HG03571 (cell line): ENCODE results near the gene RTN4.
"Not testable (repeated sequence)": the region's sequence is repeated elsewhere in the genome, so short reads cannot be mapped to it uniquely, and the experiment has no call there.

Experiments
- ATAC-seq: cut with Tn5 transposase; IDR thresholded peaks from one replicate; pipeline ENCODE4 v1.9.1; 2021; ENCODE audit not compliant: unreplicated experiment

Gene RTN4

GRCh38 chr2:55011831-55012671 lies 38.2 kb downstream of the RTN4 start:
- ATAC-seq: no peak

- no peak for ATAC-seq
Measured at GRCh38 chr2:55010915-55011314, 39.3 kb downstream of the RTN4 start.

GRCh38 chr2:55010149-55010591 lies 40.1 kb downstream of the RTN4 start:
- peak; percentile 81 for ATAC-seq

- peak; percentile 5 for ATAC-seq
Measured at GRCh38 chr2:55009277-55010060, 40.8 kb downstream of the RTN4 start.

GRCh38 chr2:55006306-55006705 lies 43.9 kb downstream of the RTN4 start:
- ATAC-seq: no peak

DNA sequence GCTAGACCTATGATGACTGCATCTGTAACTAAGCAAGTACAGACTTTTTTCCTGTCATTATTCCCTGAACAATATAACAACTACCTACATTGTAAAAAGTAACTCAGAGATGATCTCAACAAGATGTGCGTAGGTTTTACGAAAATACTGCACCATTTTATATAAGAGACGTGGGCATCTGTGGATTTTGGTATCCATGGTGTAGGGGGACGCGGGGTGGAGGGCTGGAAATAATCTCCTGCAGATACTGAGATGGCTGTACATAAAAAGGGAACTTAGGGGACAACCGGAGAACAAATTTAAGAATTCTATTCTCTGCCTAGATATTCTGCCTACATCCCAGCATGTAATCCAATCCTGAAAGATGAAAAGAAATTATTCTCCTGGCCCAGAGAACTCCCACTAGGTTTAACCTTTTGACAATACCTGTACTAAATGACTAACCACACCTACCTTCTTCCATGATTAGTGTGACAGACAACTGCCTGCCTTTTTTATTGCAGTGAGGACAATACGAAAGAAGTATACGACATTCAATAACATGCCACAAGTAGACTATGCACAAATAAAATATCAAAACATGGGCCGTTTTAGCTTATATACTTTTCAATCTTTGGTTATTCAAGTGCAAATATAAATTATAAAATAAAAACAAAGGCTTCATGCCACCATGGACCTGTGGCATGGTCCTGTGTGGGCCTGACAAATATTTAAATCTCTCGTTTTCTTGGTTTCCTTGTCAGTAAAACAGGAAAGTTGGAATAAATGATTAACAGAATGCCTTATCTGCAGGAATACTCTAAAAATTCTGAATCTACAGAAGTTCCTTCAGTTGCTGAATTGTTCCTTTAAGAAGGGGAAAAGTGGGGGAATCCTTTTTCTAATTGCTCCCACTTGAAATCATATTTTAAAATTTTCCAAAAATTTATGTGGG lies 46.3 kb downstream of the RTN4 start:
- ATAC-seq: no peak

DNA sequence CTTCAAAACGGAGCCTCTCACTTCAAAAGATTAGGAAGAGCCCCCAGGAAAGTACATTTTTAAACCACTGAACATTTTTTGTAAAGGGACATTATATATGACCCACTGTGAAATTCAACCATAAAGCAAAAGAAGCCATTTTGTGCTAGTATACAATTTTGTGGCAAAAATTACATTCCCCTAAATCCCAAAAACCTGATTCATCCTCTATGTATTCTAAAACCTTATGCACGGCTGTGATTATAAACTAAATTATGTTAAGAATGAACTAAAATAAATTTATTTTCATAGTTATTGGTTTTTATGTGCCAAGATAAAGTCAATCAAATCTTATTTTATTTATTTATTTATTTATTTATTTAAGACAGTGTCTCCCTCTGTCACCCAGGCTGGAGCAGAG lies 48.5 kb downstream of the RTN4 start:
- no peak for ATAC-seq

GRCh38 chr2:55000341-55000740 lies 49.9 kb downstream of the RTN4 start:
- no peak for ATAC-seq

- no peak for ATAC-seq
Measured at GRCh38 chr2:54999182-54999581, 51.1 kb downstream of the RTN4 start.

DNA sequence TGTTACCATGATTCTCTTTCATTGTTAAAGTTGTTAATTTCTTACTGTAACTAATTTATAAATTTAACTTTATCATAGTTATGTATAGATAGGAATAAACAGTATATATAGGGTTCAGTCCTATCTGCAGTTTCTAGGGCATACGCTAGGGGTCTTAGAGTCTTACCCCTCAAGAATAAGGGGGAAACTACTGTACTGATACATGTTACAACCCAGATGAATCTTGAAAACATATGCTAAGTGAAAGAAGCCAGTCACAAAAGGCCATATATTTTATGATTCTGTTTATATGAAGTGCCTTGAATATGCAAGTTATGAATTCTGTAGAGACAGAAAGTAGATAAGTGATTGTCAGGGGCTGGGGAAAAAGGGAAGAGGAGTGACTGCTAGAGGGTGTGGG lies 52.4 kb downstream of the RTN4 start:
- no peak for ATAC-seq

- ATAC-seq: no peak
Measured at GRCh38 chr2:54995553-54995952, 54.7 kb downstream of the RTN4 start.

GRCh38 chr2:54990694-54991093 lies 59.6 kb downstream of the RTN4 start:
- ATAC-seq: not testable (repeated sequence)

- ATAC-seq: no peak
Measured at GRCh38 chr2:54988612-54989011, 61.6 kb downstream of the RTN4 start.

DNA sequence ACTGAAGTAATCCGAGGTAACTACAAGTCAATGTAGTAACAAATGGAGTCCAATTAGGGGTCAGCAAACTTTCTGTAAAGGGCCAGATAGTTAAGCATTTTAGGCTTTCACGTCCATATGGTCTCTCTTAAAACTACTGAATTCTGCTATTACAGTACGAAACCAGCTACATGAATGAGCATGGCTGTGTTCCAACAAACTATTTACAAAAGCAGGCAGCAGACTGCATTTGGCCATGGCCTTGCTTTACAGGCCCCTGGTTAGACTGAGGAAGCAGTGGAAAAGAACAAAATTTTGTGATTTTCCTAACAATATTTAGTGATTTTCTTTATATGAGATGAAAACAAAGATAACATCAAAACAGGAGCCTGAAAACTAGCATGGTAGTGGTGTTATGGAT lies 64.0 kb downstream of the RTN4 start:
- ATAC-seq: no peak

- ATAC-seq: no peak
Measured at GRCh38 chr2:54984476-54984875, 65.8 kb downstream of the RTN4 start.

GRCh38 chr2:54983345-54984220 lies 66.7 kb downstream of the RTN4 start:
- no peak for ATAC-seq

DNA sequence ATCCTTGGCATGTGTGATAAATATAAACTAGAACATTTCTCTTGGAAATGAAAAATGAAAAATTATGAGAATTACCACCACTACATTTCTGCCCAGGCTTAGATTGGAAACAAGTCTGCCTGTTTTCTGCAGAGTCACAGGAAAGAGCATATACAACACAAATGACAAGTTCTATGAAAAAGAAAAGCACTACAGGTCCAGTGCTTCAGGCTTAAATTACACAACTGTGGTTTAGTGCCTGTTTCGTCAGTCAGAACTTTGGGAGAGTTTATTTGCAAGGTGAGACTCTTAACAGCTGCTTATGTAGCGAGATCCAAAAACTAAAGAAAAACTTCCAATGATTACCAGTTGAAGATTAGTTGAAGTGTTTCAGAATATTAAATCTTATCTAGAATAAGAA lies 68.9 kb downstream of the RTN4 start:
- no peak for ATAC-seq

DNA sequence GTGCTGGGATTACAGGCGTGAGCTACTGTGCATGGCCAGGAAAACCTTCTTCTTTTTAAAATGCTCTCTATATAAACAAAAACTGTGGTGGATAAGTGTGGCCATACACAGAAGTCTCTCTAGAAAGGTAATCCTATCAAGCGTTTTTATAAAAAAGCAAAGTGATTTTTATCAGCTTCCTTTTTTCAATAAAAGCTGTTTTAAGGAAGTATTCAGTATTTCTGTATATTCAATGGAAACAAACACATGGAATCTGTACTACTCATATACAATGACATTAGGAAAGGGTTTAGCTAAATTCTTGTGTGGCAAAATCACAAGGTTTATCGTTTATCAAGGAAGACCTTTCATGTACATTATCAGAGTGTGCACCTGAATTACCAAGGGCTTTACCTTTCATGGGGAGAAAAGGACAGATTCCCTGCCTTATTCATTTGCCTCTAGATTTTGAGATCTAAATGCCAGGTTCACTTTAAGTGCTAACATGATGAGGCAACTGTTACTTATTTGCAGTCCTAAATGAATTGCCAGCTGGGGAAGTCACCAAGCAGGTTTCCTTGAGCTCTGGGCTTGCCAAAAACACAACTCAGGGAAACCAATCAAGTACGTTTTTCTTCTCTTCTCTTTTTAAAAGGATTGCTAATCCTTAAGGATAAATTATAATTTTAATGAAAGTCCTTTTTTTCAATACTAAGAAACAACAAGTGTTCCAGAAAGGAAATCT lies 70.8 kb downstream of the RTN4 start:
- no peak for ATAC-seq

GRCh38 chr2:54977149-54977548 lies 73.1 kb downstream of the RTN4 start:
- peak; percentile 76 for ATAC-seq
